ENCODE data around the gene TASP1. TPM values are rescaled to one million over a fixed set of nuclear protein-coding genes. Genes with fewer than 3 reads are reported as not detected.

TASP1 gene
- total RNA-seq, 1 experiment from 2014 or later, result 13.9 TPM

- Histone ChIP-seq H3K9me3 (ENCODE audit: low read length) (no peaks in the 10 kb centered on the region), H3K79me2 (ENCODE audit: low read length) (no peaks in the 10 kb centered on the region), H3K36me3 (ENCODE audit: low read depth, low read length) (peaks cover 2% of the 10 kb centered on the region; the same call in 1 of the 2 replicates), H2AFZ (ENCODE audit: low read length) (no peak overlapping the region), H3K4me1 (ENCODE audit: insufficient read depth, low read length) (no peaks in the 10 kb centered on the region), H3K9ac (ENCODE audit: low read length) (no peak overlapping the region), H3F3A (ENCODE audit: low read length, unreplicated experiment) (no peaks in the 10 kb centered on the region), H3K27ac (ENCODE audit: low read length) (no peak overlapping the region), H3K9me2 (replicated peaks; ENCODE audit: low read length) (no peaks in the 10 kb centered on the region), H3K4me2 (ENCODE audit: low read length) (no peak overlapping the region), H3K4me3 (ENCODE audit: low read length) (no peak overlapping the region), H4K20me1 (ENCODE audit: low read length) (no peaks in the 10 kb centered on the region), H3K27me3 (ENCODE audit: low read length) (no peaks in the 10 kb centered on the region)
- ChIA-PET CTCF (no interaction called here), POLR2A (ENCODE audit: unreplicated experiment) (no interaction called here)
- ATAC-seq, result no peak
- intact Hi-C loops (cut with micrococcal nuclease), result no loop called here
- BruUV-seq (replicated peaks), result no TSS peak
- TF ChIP-seq EZH2 (IDR thresholded peaks at IDR 0.05; ENCODE audit: low read length, unreplicated experiment) (no peak), CTCF (conservative IDR thresholded peaks at IDR 0.05; ENCODE audit: low read depth, low read length) (no peak), EZH2phosphoT487 (IDR thresholded peaks at IDR 0.05; ENCODE audit: borderline replicate concordance, low read length) (no peak)
- DNase-seq, result no peak
Measured at GRCh38 chr20:13571662-13572061, 67.1 kb downstream of the TASP1 start.

GRCh38 chr20:13567663-13568062, 71.1 kb downstream of the TASP1 start:
- H3K9me2 ChIP-seq (replicated peaks; ENCODE audit: low read length), result no peaks in the 10 kb centered on the region
- BruUV-seq (replicated peaks), result no TSS peak
- no peak for DNase-seq
- no peak for TF ChIP-seq EZH2 (IDR thresholded peaks at IDR 0.05; ENCODE audit: low read length, unreplicated experiment)
- TF ChIP-seq CTCF (conservative IDR thresholded peaks at IDR 0.05; ENCODE audit: low read depth, low read length), result no peak
- TF ChIP-seq EZH2phosphoT487 (IDR thresholded peaks at IDR 0.05; ENCODE audit: borderline replicate concordance, low read length), result no peak
- H3K4me2 ChIP-seq (ENCODE audit: low read length), result no peak overlapping the region
- H4K20me1 ChIP-seq (ENCODE audit: low read length), result no peaks in the 10 kb centered on the region
- intact Hi-C loops (cut with micrococcal nuclease), result no loop called here
- H3K9me3 ChIP-seq (ENCODE audit: low read length), result no peaks in the 10 kb centered on the region
- POLR2A ChIA-PET (ENCODE audit: unreplicated experiment), result no interaction called here
- no peak overlapping the region for H2AFZ ChIP-seq (ENCODE audit: low read length)
- H3F3A ChIP-seq (ENCODE audit: low read length, unreplicated experiment), result no peaks in the 10 kb centered on the region
- no peak overlapping the region for H3K27ac ChIP-seq (ENCODE audit: low read length)
- no peaks in the 10 kb centered on the region for H3K4me1 ChIP-seq (ENCODE audit: insufficient read depth, low read length)
- ATAC-seq, result no peak
- no peak overlapping the region for H3K4me3 ChIP-seq (ENCODE audit: low read length)
- no peaks in the 10 kb centered on the region for H3K27me3 ChIP-seq (ENCODE audit: low read length)
- CTCF ChIA-PET, result no interaction called here
- H3K36me3 ChIP-seq (ENCODE audit: low read depth, low read length), result peaks cover 2% of the 10 kb centered on the region; the same call in 1 of the 2 replicates
- H3K79me2 ChIP-seq (ENCODE audit: low read length), result no peaks in the 10 kb centered on the region
- no peak overlapping the region for H3K9ac ChIP-seq (ENCODE audit: low read length)

GRCh38 chr20:13563854-13564253, 74.9 kb downstream of the TASP1 start:
- no peak overlapping the region for H3K4me3 ChIP-seq (ENCODE audit: low read length)
- H3K9ac ChIP-seq (ENCODE audit: low read length), result no peak overlapping the region
- no peaks in the 10 kb centered on the region for H3K79me2 ChIP-seq (ENCODE audit: low read length)
- H3K4me2 ChIP-seq (ENCODE audit: low read length), result no peak overlapping the region
- no peak overlapping the region for H2AFZ ChIP-seq (ENCODE audit: low read length)
- intact Hi-C loops (cut with micrococcal nuclease), result no loop called here
- no peaks in the 10 kb centered on the region for H3K9me2 ChIP-seq (replicated peaks; ENCODE audit: low read length)
- no peaks in the 10 kb centered on the region for H3K4me1 ChIP-seq (ENCODE audit: insufficient read depth, low read length)
- no peak overlapping the region for H3K27ac ChIP-seq (ENCODE audit: low read length)
- H3K9me3 ChIP-seq (ENCODE audit: low read length), result no peaks in the 10 kb centered on the region
- POLR2A ChIA-PET (ENCODE audit: unreplicated experiment), result no interaction called here
- ATAC-seq, result no peak
- no peak for DNase-seq
- no TSS peak for BruUV-seq (replicated peaks)
- H3K36me3 ChIP-seq (ENCODE audit: low read depth, low read length), result peaks cover 2% of the 10 kb centered on the region; the same call in 1 of the 2 replicates
- H4K20me1 ChIP-seq (ENCODE audit: low read length), result no peaks in the 10 kb centered on the region
- H3F3A ChIP-seq (ENCODE audit: low read length, unreplicated experiment), result no peaks in the 10 kb centered on the region
- no peak for TF ChIP-seq CTCF (conservative IDR thresholded peaks at IDR 0.05; ENCODE audit: low read depth, low read length)
- TF ChIP-seq EZH2phosphoT487 (IDR thresholded peaks at IDR 0.05; ENCODE audit: borderline replicate concordance, low read length), result no peak
- CTCF ChIA-PET, result no interaction called here
- no peaks in the 10 kb centered on the region for H3K27me3 ChIP-seq (ENCODE audit: low read length)
